GM19395 (cell line): ENCODE measurements around the gene PGD.
A peak's percentile ranks its signal among the peaks of the same experiment; 100 is the strongest.
"Not testable (repeated sequence)": the region's sequence is repeated elsewhere in the genome, so short reads cannot be mapped to it uniquely, and the experiment has no call there.

Experiments used
- ATAC-seq: cut with Tn5 transposase; IDR thresholded peaks from one replicate; pipeline ENCODE4 v1.9.1; 2021; ENCODE audit warnings: mild to moderate bottlenecking, moderate library complexity; ENCODE audit not compliant: unreplicated experiment

PGD gene

GRCh38 chr1:10398278-10398733, 558 bp upstream of the PGD start:
- no peak for ATAC-seq

- peak; percentile 1 for ATAC-seq
These were observed 629 bp downstream of the PGD start for GRCh38 chr1:10399444-10399941.

GRCh38 chr1:10400013-10400412, 1.1 kb downstream of the PGD start:
- no peak for ATAC-seq

GRCh38 chr1:10401281-10401680, 2.4 kb downstream of the PGD start:
- no peak for ATAC-seq

- ATAC-seq = no peak
These were observed 3.9 kb downstream of the PGD start for GRCh38 chr1:10402729-10403274.

GRCh38 chr1:10407201-10407600, 8.3 kb downstream of the PGD start:
- ATAC-seq = no peak

- ATAC-seq = no peak
These were observed 16.5 kb downstream of the PGD start for GRCh38 chr1:10415211-10415930.

- ATAC-seq = not testable (repeated sequence)
These were observed 17.1 kb downstream of the PGD start for GRCh38 chr1:10415967-10416366.

GRCh38 chr1:10418741-10419140, 19.9 kb downstream of the PGD start:
- ATAC-seq = not testable (repeated sequence)

- ATAC-seq = no peak
These were observed 20.5 kb downstream of the PGD start for GRCh38 chr1:10419351-10419750.

- ATAC-seq = no peak
These were observed 22.8 kb downstream of the PGD start for GRCh38 chr1:10421637-10422036.

GRCh38 chr1:10424034-10424433, 25.2 kb downstream of the PGD start:
- no peak for ATAC-seq

GRCh38 chr1:10424651-10425050, 25.8 kb downstream of the PGD start:
- ATAC-seq = no peak

GRCh38 chr1:10425826-10426534, 27.1 kb downstream of the PGD start:
- ATAC-seq = not testable (repeated sequence)

- not testable (repeated sequence) for ATAC-seq
These were observed 27.6 kb downstream of the PGD start for GRCh38 chr1:10426535-10426848.

GRCh38 chr1:10428984-10429383, 30.1 kb downstream of the PGD start:
- no peak for ATAC-seq

- peak; percentile 9 for ATAC-seq
These were observed 31.0 kb downstream of the PGD start for GRCh38 chr1:10429868-10430215.

GRCh38 chr1:10430216-10431069, 31.6 kb downstream of the PGD start, which contains the start of gene CENPS:
TSS of gene CENPS (plus strand) at chr1:10430433. CDS start at chr1:10430518, 85 bp downstream.
- ATAC-seq = peak; percentile 81

GRCh38 chr1:10431070-10431730, 32.3 kb downstream of the PGD start:
- no peak for ATAC-seq

- ATAC-seq = no peak
These were observed 34.2 kb downstream of the PGD start for GRCh38 chr1:10432910-10433700.
